LoVo (cell line): ENCODE results near the gene NHLH2.

Experiments
- DNase-seq: peaks from one replicate; pipeline ENCODE4 v3.0.0-alpha.2; 2016; ENCODE audit warnings: low spot score

NHLH2 gene

GRCh38 chr1:115840605-115841460 is at the start of gene NHLH2:
NHLH2 (minus strand) TSS chr1:115841126; CDS start chr1:115838372, 2,754 bp downstream.
- no peak for DNase-seq

GRCh38 chr1:115890580-115890979 is 49.7 kb upstream of the NHLH2 start:
- no peak for DNase-seq

- DNase-seq = no peak
Observed at GRCh38 chr1:115888976-115889375, 48.0 kb upstream of the NHLH2 start.

GRCh38 chr1:115882913-115883902 is 42.3 kb upstream of the NHLH2 start:
- DNase-seq = no peak

GRCh38 chr1:115880981-115881672 is 40.2 kb upstream of the NHLH2 start:
- no peak for DNase-seq

- DNase-seq = no peak
Observed at GRCh38 chr1:115879977-115880376, 39.1 kb upstream of the NHLH2 start.

- no peak for DNase-seq
Observed at GRCh38 chr1:115877511-115877910, 36.6 kb upstream of the NHLH2 start.

- DNase-seq = no peak
Observed at GRCh38 chr1:115874904-115875303, 34.0 kb upstream of the NHLH2 start.

GRCh38 chr1:115874497-115874896 is 33.6 kb upstream of the NHLH2 start:
- no peak for DNase-seq

- no peak for DNase-seq
Observed at GRCh38 chr1:115873184-115873583, 32.3 kb upstream of the NHLH2 start.

- DNase-seq = no peak
Observed at GRCh38 chr1:115869064-115869463, 28.1 kb upstream of the NHLH2 start.

- no peak for DNase-seq
Observed at GRCh38 chr1:115867216-115867615, 26.3 kb upstream of the NHLH2 start.

GRCh38 chr1:115865704-115866380 is 24.9 kb upstream of the NHLH2 start:
- DNase-seq = no peak

GRCh38 chr1:115862403-115862802 is 21.5 kb upstream of the NHLH2 start:
- no peak for DNase-seq

GRCh38 chr1:115854005-115854404 is 13.1 kb upstream of the NHLH2 start:
- DNase-seq = no peak

GRCh38 chr1:115850937-115851336 is 10.0 kb upstream of the NHLH2 start:
- no peak for DNase-seq

- no peak for DNase-seq
Observed at GRCh38 chr1:115847787-115848186, 6.9 kb upstream of the NHLH2 start.

GRCh38 chr1:115842948-115843347 is 2.0 kb upstream of the NHLH2 start:
- DNase-seq = no peak

- DNase-seq = no peak
Observed at GRCh38 chr1:115839679-115840237, 1.2 kb downstream of the NHLH2 start.

- no peak for DNase-seq
Observed at GRCh38 chr1:115839029-115839678, 1.8 kb downstream of the NHLH2 start.
